ENCODE data around the gene DYRK1A. TPM values are rescaled to one million over a fixed set of nuclear protein-coding genes. Genes with fewer than 3 reads are reported as not detected.

The DYRK1A gene
- total RNA-seq, 1 experiment from 2014 or later: 49.3 TPM

DNA sequence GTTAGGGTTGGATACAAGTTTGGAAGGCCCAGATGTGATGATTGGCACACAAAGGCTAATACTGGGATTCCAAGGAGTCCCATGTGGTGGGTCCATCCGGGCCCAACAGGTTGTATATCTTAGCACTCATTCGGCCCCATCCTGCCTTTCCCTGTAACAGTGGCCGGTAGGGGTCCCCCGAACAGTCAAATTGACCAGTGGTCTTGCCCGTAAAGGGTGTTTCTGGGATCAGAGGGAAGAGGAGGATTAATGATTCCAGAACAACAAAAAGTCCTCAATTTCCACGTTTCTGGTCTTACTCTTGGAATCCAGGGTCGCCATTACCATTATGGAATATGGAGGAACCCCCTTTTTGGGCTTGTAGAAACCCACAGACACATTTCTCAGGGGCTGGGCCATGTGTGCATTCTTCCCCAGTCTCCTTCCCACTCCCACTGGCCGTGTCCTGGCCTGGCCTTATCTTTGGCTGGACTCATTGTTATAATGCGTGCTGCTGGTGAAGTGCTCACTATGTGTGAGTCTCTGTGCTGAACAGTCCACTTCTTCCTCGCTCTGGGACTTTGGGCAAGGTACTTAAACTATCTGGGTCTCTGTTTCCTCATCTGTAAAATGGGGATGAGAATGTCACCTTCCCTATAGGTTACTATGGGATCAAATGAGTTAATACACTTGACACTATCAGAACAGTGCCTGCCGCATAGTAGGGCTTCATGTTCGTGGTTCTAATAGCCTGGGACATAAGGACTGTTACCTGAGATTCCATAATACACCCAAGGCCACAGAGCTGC lies 161.8 kb downstream of the DYRK1A start:
- no peak for ATAC-seq
- Histone ChIP-seq H3K9me2 (ENCODE audit: insufficient read depth) (no peaks in the 10 kb centered on the region), H3K27ac (ENCODE audit: low read depth, low read length) (no peak overlapping the region), H2AFZ (ENCODE audit: low read depth, low read length, poor library complexity, severe bottlenecking) (no peak overlapping the region), H3K9me3 (ENCODE audit: control insufficient read depth in 1 of 2, insufficient read depth in 1 of 2, low read depth in 1 of 2, low read length in 2 of 2) (no peaks in the 10 kb centered on the region), H4K20me1 (ENCODE audit: insufficient read depth) (no peaks in the 10 kb centered on the region), H3K4me3 (replicated peaks in 1 of 2; ENCODE audit: low read depth in 1 of 2, low read length in 2 of 2) (no peak overlapping the region), H3K9ac (ENCODE audit: low read length) (no peak overlapping the region), H3K4me2 (ENCODE audit: low read length) (no peak overlapping the region), H3K4me1 (ENCODE audit: control insufficient read depth in 1 of 2, insufficient read depth in 2 of 2, low read length in 2 of 2) (peaks cover 13 to 14% of the 10 kb centered on the region in 2 experiments), H3K36me3 (ENCODE audit: control insufficient read depth in 1 of 2, insufficient read depth in 2 of 2, low read length in 2 of 2) (no peaks in the 10 kb centered on the region; a peak in 1 of 4 replicates), H3K27me3 (ENCODE audit: insufficient read depth, low read length) (no peaks in the 10 kb centered on the region), H3K79me2 (ENCODE audit: insufficient read depth, low read length) (no peaks in the 10 kb centered on the region)
- no peak for DNase-seq (ENCODE audit: low read depth, low spot score)
- POLR2A ChIA-PET: no interaction called here
- RAD21 ChIA-PET (ENCODE audit: low non-redundant PET in 1 of 2, low total read pairs in 2 of 2, uncharacterized antibody in 2 of 2, unreplicated experiment in 2 of 2): no interaction called here
- TF ChIP-seq SP1 (IDR thresholded peaks at IDR 0.05; ENCODE audit: low read depth) (no peak), FOSL1 (IDR thresholded peaks at IDR 0.05; ENCODE audit: low read depth) (no peak), EGR1 (IDR thresholded peaks at IDR 0.05; ENCODE audit: low read depth) (no peak), ELF1 (IDR thresholded peaks at IDR 0.05; ENCODE audit: borderline replicate concordance, low read depth) (no peak), POLR2AphosphoS5 (IDR thresholded peaks at IDR 0.05; ENCODE audit: low read depth, low read length) (no peak), TCF7L2 (IDR thresholded peaks at IDR 0.05; ENCODE audit: borderline replicate concordance, extremely low read depth, insufficient read depth, insufficient read length) (no peak), ZFX (IDR thresholded peaks at IDR 0.05) (no peak), YY1 (IDR thresholded peaks at IDR 0.05; ENCODE audit: extremely low read depth, insufficient replicate concordance, low read depth, low read length) (no peak), EZH2phosphoT487 (IDR thresholded peaks at IDR 0.05; ENCODE audit: borderline replicate concordance) (no peak), ZNF274 (IDR thresholded peaks at IDR 0.05; ENCODE audit: low read depth, low read length) (no peak)
- TF ChIP-seq, protein P1, sequence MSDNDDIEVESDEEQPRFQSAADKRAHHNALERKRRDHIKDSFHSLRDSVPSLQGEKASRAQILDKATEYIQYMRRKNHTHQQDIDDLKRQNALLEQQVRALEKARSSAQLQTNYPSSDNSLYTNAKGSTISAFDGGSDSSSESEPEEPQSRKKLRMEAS (IDR thresholded peaks at IDR 0.05): no peak
- CTCF ChIA-PET: no interaction called here
- intact Hi-C loops (cut with micrococcal nuclease): no loop called here
- BruUV-seq (replicated peaks): no TSS peak
